ENCODE results near the gene ALPI. TPM values are rescaled to one million over a fixed set of nuclear protein-coding genes. Genes with fewer than 3 reads are reported as not detected.

ALPI gene
- total and polyA plus RNA-seq, 10 of the 15 experiments (the other 5 are each of a cell fraction or from before 2014, with no cell fraction given) = not detected

DNA sequence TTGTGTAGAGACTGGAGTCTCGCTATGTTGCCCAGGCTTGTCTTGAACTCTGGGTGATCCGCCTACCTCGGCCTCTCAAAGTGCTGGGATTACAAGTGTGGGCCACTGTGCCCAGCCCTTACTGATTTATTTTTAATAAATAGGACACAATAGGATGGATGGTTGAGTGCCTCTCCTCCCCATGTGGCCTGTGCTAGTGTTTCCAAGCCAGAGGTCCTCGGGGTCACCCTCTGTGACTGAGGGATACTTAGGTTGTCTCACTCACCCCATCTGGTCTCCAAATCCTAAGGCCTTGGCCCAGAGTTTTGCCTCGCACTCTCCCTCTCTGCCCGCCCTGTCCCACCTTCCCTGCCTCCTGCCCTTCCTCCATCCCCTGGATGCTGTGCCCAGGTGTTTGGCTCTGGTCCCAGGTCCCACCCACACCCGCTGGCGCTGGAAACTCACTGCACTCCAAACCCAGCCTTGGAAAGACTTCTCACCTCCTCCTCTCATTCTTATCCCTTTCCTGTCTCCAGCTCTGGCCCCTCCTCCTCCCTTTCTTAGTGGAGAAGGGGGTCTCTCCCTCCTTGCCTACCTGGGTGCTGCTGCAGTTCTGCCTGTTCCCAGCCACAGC, 36.4 kb downstream of the ALPI start:
- Histone ChIP-seq H2AFZ (ENCODE audit: control insufficient read depth, low read depth, low read length) (no peak overlapping the region), H3K4me2 (ENCODE audit: control insufficient read depth, insufficient read depth) (no peak overlapping the region), H4K20me1 (ENCODE audit: control insufficient read depth, insufficient read depth) (no peaks in the 10 kb centered on the region), H3K27ac (ENCODE audit: control insufficient read depth, insufficient read depth) (no peak overlapping the region), H3K27me3 (replicated peaks in 1 of 2; ENCODE audit: control insufficient read depth in 2 of 2, insufficient read depth in 2 of 2, low read length in 1 of 2) (peaks cover 0 to 12% of the 10 kb centered on the region in 2 experiments; a peak in 3 of 4 replicates), H3K9me3 (replicated peaks; ENCODE audit: control insufficient read depth, insufficient read depth, low read length) (no peaks in the 10 kb centered on the region), H3K79me2 (ENCODE audit: control insufficient read depth, insufficient read depth, low read length) (no peaks in the 10 kb centered on the region), H3K36me3 (ENCODE audit: control insufficient read depth in 2 of 2, insufficient read depth in 2 of 2, low read length in 1 of 2) (no peaks in the 10 kb centered on the region), H3K4me3 (no peak overlapping the region), H3K9ac (ENCODE audit: control insufficient read depth, insufficient read depth, low read length) (no peak overlapping the region), H3K4me1 (ENCODE audit: control insufficient read depth, insufficient read depth, low read length) (no peaks in the 10 kb centered on the region)
- TF ChIP-seq ZNF24 (IDR thresholded peaks at IDR 0.05) (no peak), ATF7 (IDR thresholded peaks at IDR 0.05; ENCODE audit: low read depth) (no peak), SUPT20H (IDR thresholded peaks at IDR 0.05; ENCODE audit: borderline replicate concordance, control insufficient read depth, low read depth, low read length) (no peak), BHLHE40 (IDR thresholded peaks at IDR 0.05; ENCODE audit: borderline replicate concordance in 1 of 2, low read depth in 2 of 2, low read length in 1 of 2) (no peak), RAD51 (IDR thresholded peaks at IDR 0.05) (no peak), NBN (IDR thresholded peaks at IDR 0.05) (no peak), CBX5 (IDR thresholded peaks at IDR 0.05; ENCODE audit: low read depth) (no peak)
- no TSS peak for BruUV-seq (replicated peaks)
- ChIA-PET SMC1A (ENCODE audit: uncharacterized antibody, unreplicated experiment) (no interaction called here), RAD21 (ENCODE audit: unreplicated experiment) (no interaction called here), CTCF (no interaction called here), POLR2A (no interaction called here)
- DNase-seq (ENCODE audit: low read depth, low spot score) = no peak
- intact Hi-C loops (cut with micrococcal nuclease; ENCODE audit: unreplicated experiment) = no loop called here
- FAIRE-seq = no peak
- WGBS (ENCODE audit: insufficient coverage, insufficient replicate concordance, low lambda C conversion rate, missing lambda C conversion rate) = 34% methylated on average over 8 of the region's 8 CpGs
- ATAC-seq = no peak
- in situ Hi-C loops (cut with MboI) = no loop called here

DNA sequence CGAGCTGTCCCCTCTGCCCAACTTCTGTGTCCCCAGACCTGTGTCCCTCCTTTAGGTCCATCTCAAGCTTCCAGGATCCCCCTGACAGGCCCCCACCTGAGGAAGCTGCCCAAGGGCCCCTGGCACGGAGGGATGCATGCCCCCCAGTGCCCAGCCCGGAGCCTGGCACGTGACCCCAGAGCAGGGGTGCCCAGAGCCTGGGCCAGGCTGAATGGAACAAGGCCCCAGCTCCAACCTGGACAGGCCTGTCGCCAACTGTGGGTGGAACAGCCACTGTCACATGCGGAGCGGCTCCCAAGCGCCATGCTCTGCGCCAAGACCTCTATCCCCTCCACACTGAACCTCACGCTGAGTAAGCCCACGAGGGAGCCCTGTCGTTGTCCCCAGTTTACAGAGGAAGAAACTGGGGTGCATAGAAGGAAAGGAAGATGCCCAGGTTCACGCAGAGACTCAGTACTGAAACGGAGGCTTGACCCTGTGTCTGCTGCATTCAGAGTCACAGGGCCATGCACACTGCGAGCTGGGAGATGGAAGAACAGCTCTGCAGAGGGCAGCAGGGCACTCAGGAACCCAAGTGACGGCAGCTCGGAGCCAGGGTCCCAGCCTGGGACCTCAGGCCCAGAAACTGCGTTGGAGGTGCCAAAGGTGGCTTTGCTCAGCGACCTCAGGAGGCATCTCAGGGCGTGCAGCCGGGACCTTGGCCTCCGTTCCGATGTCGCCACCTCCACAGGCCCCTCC, 37.2 kb downstream of the ALPI start:
- intact Hi-C loops (cut with micrococcal nuclease; ENCODE audit: unreplicated experiment) = no loop called here
- SMC1A ChIA-PET (ENCODE audit: uncharacterized antibody, unreplicated experiment) = no interaction called here
- H3K36me3 ChIP-seq (ENCODE audit: control insufficient read depth in 2 of 2, insufficient read depth in 2 of 2, low read length in 1 of 2) = no peaks in the 10 kb centered on the region
- H3K4me1 ChIP-seq (ENCODE audit: control insufficient read depth, insufficient read depth, low read length) = no peaks in the 10 kb centered on the region
- DNase-seq (ENCODE audit: low read depth, low spot score) (no peak), ATAC-seq (no peak), FAIRE-seq (no peak)
- POLR2A ChIA-PET = no interaction called here
- peaks cover 0 to 10% of the 10 kb centered on the region in 2 experiments; a peak in 3 of 4 replicates for H3K27me3 ChIP-seq (replicated peaks in 1 of 2; ENCODE audit: control insufficient read depth in 2 of 2, insufficient read depth in 2 of 2, low read length in 1 of 2)
- BruUV-seq (replicated peaks) = no TSS peak
- no peak overlapping the region for H3K27ac ChIP-seq (ENCODE audit: control insufficient read depth, insufficient read depth)
- no peaks in the 10 kb centered on the region for H3K79me2 ChIP-seq (ENCODE audit: control insufficient read depth, insufficient read depth, low read length)
- CTCF ChIA-PET = no interaction called here
- no peak overlapping the region for H2AFZ ChIP-seq (ENCODE audit: control insufficient read depth, low read depth, low read length)
- H3K4me3 ChIP-seq = no peak overlapping the region
- no peak overlapping the region for H3K4me2 ChIP-seq (ENCODE audit: control insufficient read depth, insufficient read depth)
- H3K9ac ChIP-seq (ENCODE audit: control insufficient read depth, insufficient read depth, low read length) = no peak overlapping the region
- no peaks in the 10 kb centered on the region for H4K20me1 ChIP-seq (ENCODE audit: control insufficient read depth, insufficient read depth)
- no peaks in the 10 kb centered on the region for H3K9me3 ChIP-seq (replicated peaks; ENCODE audit: control insufficient read depth, insufficient read depth, low read length)
- TF ChIP-seq PAX8 (IDR thresholded peaks at IDR 0.05) = no peak
- no peak for TF ChIP-seq SUZ12 (IDR thresholded peaks at IDR 0.05; ENCODE audit: unreplicated experiment)
- 33% methylated on average over 24 of the region's 24 CpGs for WGBS (ENCODE audit: insufficient coverage, insufficient replicate concordance, low lambda C conversion rate, missing lambda C conversion rate)
- RAD21 ChIA-PET (ENCODE audit: unreplicated experiment) = no interaction called here
- in situ Hi-C loops (cut with MboI) = no loop called here
